RWPE1 (cell line): ENCODE data around the gene RUNDC3A.
A peak's percentile ranks its signal among the peaks of the same experiment; 100 is the strongest.

Experiments
- CTCF ChIA-PET: fragments of 350-600 bp; sonication (Branson Sonifier 250); formaldehyde crosslinking; extraction: SDS; loops from one replicate; lab custom pipeline; 2021; lab: Yijun Ruan, JAX
- POLR2A ChIA-PET: fragments of 400-600 bp; formaldehyde crosslinking; extraction: SDS; loops from one replicate; lab custom pipeline; 2020; ENCODE audit warnings: antibody characterized with exemption; ENCODE audit not compliant: low non-redundant PET; lab: Yijun Ruan, JAX
- DNase-seq: peaks from one replicate; pipeline ENCODE4 v3.0.0; 2012; ENCODE audit warnings: low spot score
- H3K27ac ChIP-seq: fragments of 450-650 bp; 2 replicates; pipeline ENCODE4 v1.5.1; 2017
- CTCF ChIP-seq: fragments of 450-650 bp; conservative IDR thresholded peaks from 2 replicates; pipeline ENCODE4 v1.5.1; 2017; ENCODE audit warnings: low read depth, mild to moderate bottlenecking

Gene RUNDC3A

DNA sequence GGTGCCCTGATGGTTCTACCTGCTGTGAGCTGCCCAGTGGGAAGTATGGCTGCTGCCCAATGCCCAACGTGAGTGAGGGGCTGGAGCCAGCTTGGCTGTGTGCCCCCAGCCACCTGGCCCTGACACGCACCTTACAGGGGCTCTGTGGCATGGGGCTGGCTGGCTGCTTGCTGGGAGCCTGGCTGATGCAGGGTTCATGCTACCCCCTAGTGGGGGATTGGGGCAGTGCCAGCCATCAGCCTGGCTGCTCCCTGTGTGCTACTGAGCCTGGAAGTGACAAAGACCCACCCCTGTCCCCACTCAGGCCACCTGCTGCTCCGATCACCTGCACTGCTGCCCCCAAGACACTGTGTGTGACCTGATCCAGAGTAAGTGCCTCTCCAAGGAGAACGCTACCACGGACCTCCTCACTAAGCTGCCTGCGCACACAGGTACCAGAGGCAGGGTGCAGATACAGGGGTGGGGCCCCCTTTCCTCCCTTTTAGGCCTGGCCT is 42.4 kb downstream of the RUNDC3A start:
- DNase-seq, result peak; percentile 64
- POLR2A ChIA-PET, result no interaction called here

GRCh38 chr17:44351464-44351863 is 43.1 kb downstream of the RUNDC3A start:
- CTCF ChIA-PET, result interaction anchor here (0.6 to 1.7 kb wide), 9 partner anchors 10 to 199 kb away, joined by 3 to 7 read pairs (median 4); no protein-coding TSS in a partner anchor
- POLR2A ChIA-PET, result interaction anchor here (0.7 kb wide), 1 partner anchor 24 kb away, joined by 3 read pairs; no protein-coding TSS in a partner anchor
- peak overlapping the region; percentile 46 for H3K27ac ChIP-seq
- TF ChIP-seq CTCF, result no peak
- no peak for DNase-seq

More for the DNA sequence above, 42.4 kb downstream of the RUNDC3A start:
- CTCF ChIA-PET, result interaction anchor here (0.6 to 1.7 kb wide), 12 partner anchors 9 to 214 kb away, joined by 3 to 7 read pairs (median 4); no protein-coding TSS in a partner anchor
- H3K27ac ChIP-seq, result peak overlapping the region; percentile 92; the same call in 1 of the 2 replicates
- peak; percentile 84 for TF ChIP-seq CTCF

GRCh38 chr17:44351961-44352827 is 43.8 kb downstream of the RUNDC3A start:
- POLR2A ChIA-PET, result interaction anchor here (0.7 kb wide), 1 partner anchor 25 kb away, joined by 3 read pairs; no protein-coding TSS in a partner anchor
- peak overlapping the region; percentile 46 for H3K27ac ChIP-seq
- CTCF ChIA-PET, result interaction anchor here (0.6 to 1.0 kb wide), 2 partner anchors 22 to 192 kb away, joined by 3 to 4 read pairs; no protein-coding TSS in a partner anchor
- TF ChIP-seq CTCF, result no peak
- DNase-seq, result no peak

- DNase-seq, result no peak
- POLR2A ChIA-PET, result no interaction called here
- H3K27ac ChIP-seq, result peak overlapping the region; percentile 46
- CTCF ChIA-PET, result interaction anchor here (0.6 to 3.1 kb wide), 3 partner anchors 7 to 11 kb away, joined by 3 to 19 read pairs (median 5); partner anchors contain the start of gene FAM171A2
- no peak for TF ChIP-seq CTCF
Measured at GRCh38 chr17:44352828-44353671, 44.6 kb downstream of the RUNDC3A start.

DNA sequence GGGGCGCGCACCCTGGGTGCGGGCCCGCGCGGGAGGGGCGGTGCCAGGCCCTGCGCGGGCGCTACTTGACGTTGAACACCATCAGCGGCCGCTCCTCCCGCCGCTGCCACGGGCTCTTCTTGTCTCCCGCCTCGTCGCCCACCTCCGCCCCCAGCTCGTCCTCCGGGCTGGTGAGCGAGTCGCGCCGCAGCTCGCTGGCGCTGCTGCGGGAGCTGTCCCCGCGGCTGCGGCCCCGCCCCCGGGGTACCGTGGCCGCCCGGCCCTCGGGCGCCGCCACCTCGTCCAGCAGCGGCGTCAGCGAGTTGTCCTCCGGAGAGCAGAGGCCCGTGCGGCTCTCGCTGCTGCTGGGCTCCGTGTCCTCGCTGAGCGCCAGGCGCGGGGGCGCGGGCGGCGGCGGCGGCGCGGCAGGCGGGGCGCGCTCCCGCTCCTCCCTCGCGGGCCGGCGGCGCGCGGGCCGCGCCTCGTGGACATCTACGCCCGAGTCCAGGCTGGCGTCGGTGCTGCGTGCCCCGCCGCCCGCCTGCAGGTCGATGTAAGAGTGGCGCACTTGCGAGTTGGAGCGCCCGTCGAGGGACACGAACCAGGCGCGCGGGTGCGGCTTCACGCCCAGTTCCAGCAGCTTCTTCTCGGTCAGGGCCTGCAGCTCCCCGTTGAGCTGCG is 45.4 kb downstream of the RUNDC3A start:
- ChIA-PET POLR2A (no interaction called here), CTCF (interaction anchor here (0.6 to 3.1 kb wide), 4 partner anchors 8 to 91 kb away, joined by 3 to 19 read pairs (median 4); partner anchors contain the start of gene FAM171A2)
- no peak for DNase-seq
- peak overlapping the region; percentile 46 for H3K27ac ChIP-seq
- TF ChIP-seq CTCF, result no peak
